Peyer's patch (tissue), 4 donors: ENCODE measurements around the gene FAM120B. TPM values are rescaled to one million over a fixed set of nuclear protein-coding genes. Genes with fewer than 3 reads are reported as not detected.

Experiments
- DNase-seq, 3 donors: peaks; one replicate each; pipeline ENCODE4 v3.0.0-alpha.2; 2017 to 2019
- H3K27ac ChIP-seq, 4 donors: fragments of 200-600 bp; sonication (generic); one replicate each; pipeline ENCODE4 v1.5.1; 2016 to 2019
- H3K27me3 ChIP-seq, 2 donors: fragments of 200-600 bp; sonication (generic); one replicate each; pipeline ENCODE4 v1.5.1; 2019
- H3K36me3 ChIP-seq, 3 donors: fragments of 200-600 bp; sonication (generic); one replicate each; pipeline ENCODE4 v1.5.1; 2016 to 2019
- H3K4me1 ChIP-seq, 4 donors: fragments of 200-600 bp; sonication (generic); one replicate each; pipeline ENCODE4 v1.5.1; 2016 to 2019
- H3K4me3 ChIP-seq, 4 donors: fragments of 200-600 bp; sonication (generic); 1 replicate in 3 of 4; 2 replicates in 1 of 4; pipeline ENCODE4 v1.5.1; 2016 to 2019; ENCODE audit warnings: mild to moderate bottlenecking in 1 of 4
- H3K9me3 ChIP-seq, 4 donors: fragments of 200-600 bp; sonication (generic); one replicate each; pipeline ENCODE4 v1.5.1; 2016 to 2019; ENCODE audit warnings: mild to moderate bottlenecking in 1 of 4
- CTCF ChIP-seq, 6 experiments: fragments of 450-650 bp in 4 of 6; fragments of 200-600 bp in 2 of 6; sonication (generic) in 1 of 6; IDR thresholded peaks; one replicate each; pipeline ENCODE4 v1.5.1; 2017 to 2019; ENCODE audit warnings: antibody characterized with exemption in 6 of 6, mild to moderate bottlenecking in 3 of 6, moderate library complexity in 1 of 6
- POLR2A ChIP-seq, 2 donors: fragments of 450-650 bp; IDR thresholded peaks; one replicate each; pipeline ENCODE4 v1.5.1; 2017; ENCODE audit warnings: antibody characterized with exemption in 2 of 2, mild to moderate bottlenecking in 2 of 2, moderate library complexity in 2 of 2
- total RNA-seq, 4 donors: library from RNA; depleted of rRNA; stranded (reverse); fragments of >200 nt; gene quantifications; one replicate each; pipeline ENCODE4 v1.1.0, GENCODE V29; 2016

The FAM120B gene
- total RNA-seq, 4 donors from 2014 or later, result 22.1 to 50.3 (median 38.1) TPM

- peak in 2 of 3 donors; percentile 42 to 44 for DNase-seq
These were observed 23.1 kb upstream of the FAM120B start for GRCh38 chr6:170283212-170284081.

GRCh38 chr6:170284126-170284773 is 22.3 kb upstream of the FAM120B start:
- Histone ChIP-seq H3K4me1 (peaks cover 0 to 13% (median 5%) of the 10 kb centered on the region in 4 donors), H3K4me3 (no peak overlapping the region), H3K9me3 (no peaks in the 10 kb centered on the region), H3K36me3 (peaks cover 0 to 19% (median 0%) of the 10 kb centered on the region in 3 donors), H3K27me3 (peaks cover 0 to 3% of the 10 kb centered on the region in 2 donors), H3K27ac (no peak overlapping the region)
- no peak for TF ChIP-seq CTCF (IDR thresholded peaks at IDR 0.05)
- no peak for TF ChIP-seq POLR2A (IDR thresholded peaks at IDR 0.05)
- DNase-seq, result peak in 2 of 3 donors; percentile 29 to 42

More at GRCh38 chr6:170283212-170284081, 23.1 kb upstream of the FAM120B start:
- TF ChIP-seq POLR2A (IDR thresholded peaks at IDR 0.05), result no peak
- TF ChIP-seq CTCF (IDR thresholded peaks at IDR 0.05), result no peak
- Histone ChIP-seq H3K4me3 (no peak overlapping the region), H3K27ac (no peak overlapping the region), H3K4me1 (peaks cover 0 to 5% (median under 1%) of the 10 kb centered on the region in 4 donors), H3K36me3 (peaks cover 0 to 19% (median 0%) of the 10 kb centered on the region in 3 donors), H3K9me3 (no peaks in the 10 kb centered on the region), H3K27me3 (no peaks in the 10 kb centered on the region)

GRCh38 chr6:170284866-170285469 is 21.6 kb upstream of the FAM120B start:
- Histone ChIP-seq H3K27ac (no peak overlapping the region), H3K4me3 (no peak overlapping the region), H3K4me1 (peaks cover 0 to 21% (median 10%) of the 10 kb centered on the region in 4 donors), H3K9me3 (no peaks in the 10 kb centered on the region), H3K36me3 (peaks cover 0 to 19% (median 0%) of the 10 kb centered on the region in 3 donors), H3K27me3 (peaks cover 0 to 7% of the 10 kb centered on the region in 2 donors)
- TF ChIP-seq POLR2A (IDR thresholded peaks at IDR 0.05), result no peak
- no peak for TF ChIP-seq CTCF (IDR thresholded peaks at IDR 0.05)
- DNase-seq, result peak in 2 of 3 donors; percentile 31 to 46

GRCh38 chr6:170285482-170285881 is 21.1 kb upstream of the FAM120B start:
- TF ChIP-seq CTCF (IDR thresholded peaks at IDR 0.05) (no peak), POLR2A (IDR thresholded peaks at IDR 0.05) (no peak)
- peaks cover 0 to 7% of the 10 kb centered on the region in 2 donors for H3K27me3 ChIP-seq
- peaks cover 0 to 19% (median 0%) of the 10 kb centered on the region in 3 donors for H3K36me3 ChIP-seq
- peaks cover 0 to 26% (median 11%) of the 10 kb centered on the region in 4 donors for H3K4me1 ChIP-seq
- no peak overlapping the region for H3K4me3 ChIP-seq
- peak overlapping the region in 1 of 4 donors; percentile 5 for H3K27ac ChIP-seq
- DNase-seq, result peak in 2 of 3 donors; percentile 26 to 40
- no peaks in the 10 kb centered on the region for H3K9me3 ChIP-seq

- Histone ChIP-seq H3K27ac (peak overlapping the region in 3 of 4 donors; percentile 25 to 90 (median 46)), H3K4me3 (peak overlapping the region in 1 of 4 donors; percentile 68), H3K4me1 (peaks cover 0 to 33% (median 15%) of the 10 kb centered on the region in 4 donors), H3K27me3 (peaks cover 0 to 8% of the 10 kb centered on the region in 2 donors), H3K9me3 (no peaks in the 10 kb centered on the region), H3K36me3 (peaks cover 0 to 19% (median 0%) of the 10 kb centered on the region in 3 donors)
- TF ChIP-seq POLR2A (IDR thresholded peaks at IDR 0.05), result no peak
- TF ChIP-seq CTCF (IDR thresholded peaks at IDR 0.05), result no peak
- DNase-seq, result peak in 2 of 3 donors; percentile 61 to 74
These were observed 20.2 kb upstream of the FAM120B start for GRCh38 chr6:170286246-170286933.
